GM18858 (cell line): ENCODE results near the gene CHD8.
"Not testable (repeated sequence)": the region's sequence is repeated elsewhere in the genome, so short reads cannot be mapped to it uniquely, and the experiment has no call there.

ENCODE experiments used
- ATAC-seq: cut with Tn5 transposase; IDR thresholded peaks from one replicate; pipeline ENCODE4 v1.9.1; 2021; ENCODE audit not compliant: unreplicated experiment

CHD8 gene

GRCh38 chr14:21436567-21437062, 19.3 kb downstream of the CHD8 start:
- ATAC-seq, result no peak

- ATAC-seq, result no peak
These were observed 24.8 kb downstream of the CHD8 start for GRCh38 chr14:21431126-21431525.

GRCh38 chr14:21428930-21429329, 27.0 kb downstream of the CHD8 start:
- no peak for ATAC-seq

- ATAC-seq, result no peak
These were observed 29.2 kb downstream of the CHD8 start for GRCh38 chr14:21426692-21427091.

- ATAC-seq, result no peak
These were observed 36.4 kb downstream of the CHD8 start for GRCh38 chr14:21419528-21419927.

GRCh38 chr14:21415329-21415728, 40.6 kb downstream of the CHD8 start:
- no peak for ATAC-seq

GRCh38 chr14:21414137-21414631, 41.7 kb downstream of the CHD8 start:
- peak; percentile 58 for ATAC-seq

- no peak for ATAC-seq
These were observed 47.8 kb downstream of the CHD8 start for GRCh38 chr14:21408147-21408546.

- ATAC-seq, result no peak
These were observed 49.7 kb downstream of the CHD8 start for GRCh38 chr14:21406213-21406612.

- ATAC-seq, result no peak
These were observed 50.8 kb downstream of the CHD8 start for GRCh38 chr14:21405097-21405496.

- ATAC-seq, result no peak
These were observed 56.5 kb downstream of the CHD8 start for GRCh38 chr14:21399311-21399870.

- ATAC-seq, result no peak
These were observed 57.0 kb downstream of the CHD8 start for GRCh38 chr14:21398901-21399300.

- ATAC-seq, result no peak
These were observed 60.5 kb downstream of the CHD8 start for GRCh38 chr14:21395450-21395849.

GRCh38 chr14:21385188-21385904, 70.6 kb downstream of the CHD8 start:
- ATAC-seq, result peak; percentile 26

- peak; percentile 20 for ATAC-seq
These were observed 71.5 kb downstream of the CHD8 start for GRCh38 chr14:21384494-21384851.

GRCh38 chr14:21383848-21384493, 72.0 kb downstream of the CHD8 start, which contains the start of gene SUPT16H:
Gene SUPT16H, minus strand, starts transcription at chr14:21384019. Its CDS starts 92 bp downstream, at chr14:21383927.
- peak; percentile 80 for ATAC-seq

- ATAC-seq, result no peak
These were observed 72.8 kb downstream of the CHD8 start for GRCh38 chr14:21382886-21383847.

GRCh38 chr14:21382095-21382494, 73.8 kb downstream of the CHD8 start:
- no peak for ATAC-seq

- no peak for ATAC-seq
These were observed 76.6 kb downstream of the CHD8 start for GRCh38 chr14:21379338-21379737.

- ATAC-seq, result no peak
These were observed 81.9 kb downstream of the CHD8 start for GRCh38 chr14:21373980-21374379.

- not testable (repeated sequence) for ATAC-seq
These were observed 83.1 kb downstream of the CHD8 start for GRCh38 chr14:21372814-21373213.
